HEK293 (cell line): ENCODE results near the gene TUBB2A.

Experiments used
- CTCF ChIA-PET: fragments of 350-600 bp; formaldehyde crosslinking; extraction: SDS; loops from one replicate; lab custom pipeline; 2021; ENCODE audit warnings: antibody characterized with exemption; lab: Yijun Ruan, JAX
- POLR2A ChIA-PET: fragments of 300-600 bp; formaldehyde crosslinking; extraction: SDS; loops from one replicate; lab custom pipeline; 2020; ENCODE audit warnings: antibody characterized with exemption, inconsistent platforms; lab: Yijun Ruan, JAX
- H3K27ac ChIP-seq: fragments of 200-500 bp; sonication (Bioruptor generic); 2 replicates; pipeline ENCODE4 v1.5.1; 2014; ENCODE audit warnings: low read depth, low read length, control low read depth, inconsistent platforms; ENCODE audit errors: extremely low read depth
- H3K36me3 ChIP-seq, 2 experiments: fragments of 200-500 bp in 1 of 2; sonication (Bioruptor generic) in 1 of 2; 1 replicate in 1 of 2; 2 replicates in 1 of 2; pipeline ENCODE4 v1.5.1; 2014 to 2017; ENCODE audit warnings: inconsistent platforms in 2 of 2, low read length in 2 of 2; ENCODE audit not compliant: control insufficient read depth in 2 of 2, insufficient read depth in 1 of 2
- H3K4me1 ChIP-seq: fragments of 200-500 bp; sonication (Bioruptor generic); 2 replicates; pipeline ENCODE4 v1.5.1; 2014; ENCODE audit warnings: mild to moderate bottlenecking, low read length, inconsistent platforms; ENCODE audit not compliant: control insufficient read depth, insufficient read depth
- H3K4me3 ChIP-seq: 2 replicates; pipeline ENCODE4 v1.5.1; 2011; ENCODE audit warnings: low read depth, mild to moderate bottlenecking, control low read depth, low read length, moderate library complexity
- H3K9me3 ChIP-seq: fragments of 200-500 bp; sonication (Bioruptor generic); 2 replicates; pipeline ENCODE4 v1.5.1; 2014; ENCODE audit warnings: low read depth, low read length, inconsistent platforms; ENCODE audit not compliant: control insufficient read depth, insufficient read depth
- AEBP2 ChIP-seq: fragments of 450-650 bp; formaldehyde crosslinking; IDR thresholded peaks from 2 replicates; pipeline ENCODE4 v1.5.1; 2016; ENCODE audit warnings: missing biosample characterization, missing genetic modification characterization, borderline replicate concordance
- ATF2 ChIP-seq: fragments of 450-650 bp; formaldehyde crosslinking; IDR thresholded peaks from 2 replicates; pipeline ENCODE4 v1.5.1; 2016; ENCODE audit warnings: missing biosample characterization, missing genetic modification characterization, low read depth
- ELK4 ChIP-seq: IDR thresholded peaks from 2 replicates; pipeline ENCODE4 v1.6.1; 2011; ENCODE audit warnings: mild to moderate bottlenecking, low read depth, low read length, borderline replicate concordance
- TSHZ1 ChIP-seq: fragments of 450-650 bp; formaldehyde crosslinking; IDR thresholded peaks from 2 replicates; pipeline ENCODE4 v1.5.1; 2016; ENCODE audit warnings: missing biosample characterization, missing genetic modification characterization, borderline replicate concordance
- ZBTB6 ChIP-seq: fragments of 450-650 bp; formaldehyde crosslinking; IDR thresholded peaks from 2 replicates; pipeline ENCODE4 v1.5.1; 2017; ENCODE audit warnings: missing biosample characterization, missing genetic modification characterization
- ZBTB7A ChIP-seq: fragments of 450-650 bp; formaldehyde crosslinking; IDR thresholded peaks from 2 replicates; pipeline ENCODE4 v1.5.1; 2016; ENCODE audit warnings: low read depth, missing biosample characterization, missing genetic modification characterization
- ZFHX2 ChIP-seq: fragments of 450-650 bp; formaldehyde crosslinking; conservative IDR thresholded peaks from 2 replicates; pipeline ENCODE4 v1.5.1; 2016; ENCODE audit warnings: missing biosample characterization, missing genetic modification characterization
- ZIC2 ChIP-seq: fragments of 450-650 bp; formaldehyde crosslinking; IDR thresholded peaks from 2 replicates; pipeline ENCODE4 v1.5.1; 2016; ENCODE audit warnings: missing biosample characterization, missing genetic modification characterization
- ZNF248 ChIP-seq: fragments of 450-650 bp; formaldehyde crosslinking; IDR thresholded peaks from 2 replicates; pipeline ENCODE4 v1.5.1; 2017; ENCODE audit warnings: missing biosample characterization, missing genetic modification characterization
- ZNF274 ChIP-seq, 2 experiments: fragments of 200-500 bp in 1 of 2; fragments of 450-650 bp in 1 of 2; sonication (Bioruptor generic) in 1 of 2; formaldehyde crosslinking in 1 of 2; IDR thresholded peaks; 2 replicates each; pipeline versions ENCODE4 v1.5.1 to v1.6.1; 2014 to 2016; ENCODE audit warnings: borderline replicate concordance in 1 of 2, inconsistent platforms in 1 of 2, low read length in 1 of 2, missing biosample characterization in 1 of 2, missing genetic modification characterization in 1 of 2
- ZNF280C ChIP-seq: fragments of 450-650 bp; formaldehyde crosslinking; IDR thresholded peaks from 2 replicates; pipeline ENCODE4 v1.5.1; 2016; ENCODE audit warnings: missing biosample characterization, missing genetic modification characterization
- ZNF37A ChIP-seq: fragments of 450-650 bp; IDR thresholded peaks from 2 replicates; pipeline ENCODE4 v1.5.1; 2018; ENCODE audit warnings: missing biosample characterization, missing genetic modification characterization
- ZNF639 ChIP-seq: fragments of 450-650 bp; formaldehyde crosslinking; IDR thresholded peaks from 2 replicates; pipeline ENCODE4 v1.5.1; 2016; ENCODE audit warnings: missing biosample characterization, missing genetic modification characterization
- ZNF692 ChIP-seq: fragments of 450-650 bp; formaldehyde crosslinking; IDR thresholded peaks from 2 replicates; pipeline ENCODE4 v1.5.1; 2016; ENCODE audit warnings: missing biosample characterization, missing genetic modification characterization
- ZNF701 ChIP-seq: fragments of 450-650 bp; formaldehyde crosslinking; IDR thresholded peaks from 2 replicates; pipeline ENCODE4 v1.5.1; 2016; ENCODE audit warnings: missing biosample characterization, missing genetic modification characterization

Gene TUBB2A

GRCh38 chr6:3157131-3157933 is at the start of gene TUBB2A (continued):
- TF ChIP-seq TSHZ1: no peak
- no peak for TF ChIP-seq AEBP2 (tag by site-specific recombination)
- TF ChIP-seq ZBTB7A (tag by site-specific recombination): no peak
- no peak for TF ChIP-seq ELK4
- peak; percentile 66 for TF ChIP-seq ZFHX2
- no peak for TF ChIP-seq ZIC2 (tag by site-specific recombination)
- no peak for TF ChIP-seq ZNF274 (IDR thresholded peaks at IDR 0.05; ENCODE audit: low read length)
- TF ChIP-seq ZNF274 (tag by site-specific recombination; IDR thresholded peaks at IDR 0.05; ENCODE audit: borderline replicate concordance): no peak

- ChIA-PET POLR2A (interaction anchor here (1.3 kb wide), 1 partner anchor 44 kb away, joined by 7 read pairs; no protein-coding TSS in a partner anchor), CTCF (interaction anchor here (1.5 kb wide), 1 partner anchor 53 kb away, joined by 8 read pairs; the partner anchor contains the start of gene PSMG4)
- no peak for TF ChIP-seq ATF2 (tag by site-specific recombination)
- TF ChIP-seq ZNF248 (tag by site-specific recombination): no peak
- H3K36me3 ChIP-seq: no peaks in the 10 kb centered on the region
- H3K4me3 ChIP-seq: no peak overlapping the region
- H3K27ac ChIP-seq: no peak overlapping the region
- no peaks in the 10 kb centered on the region for H3K9me3 ChIP-seq
- H3K4me1 ChIP-seq: 0 out of 2 replicates have a peak, but pooled peaks cover 3% of the 10 kb centered on the region
Measured at GRCh38 chr6:3206339-3207015, 49.1 kb upstream of the TUBB2A start.

- POLR2A ChIA-PET: interaction anchor here (1.3 kb wide), 1 partner anchor 43 kb away, joined by 7 read pairs; no protein-coding TSS in a partner anchor
- no peak for TF ChIP-seq ZNF692 (tag by site-specific recombination)
- TF ChIP-seq ZNF37A: no peak
- no peak for TF ChIP-seq ZBTB6
- no peak for TF ChIP-seq ZNF639 (tag by site-specific recombination)
- TF ChIP-seq ZNF280C (tag by site-specific recombination): no peak
- TF ChIP-seq ZNF701: no peak
Measured at GRCh38 chr6:3205913-3206312, 48.6 kb upstream of the TUBB2A start.

More at GRCh38 chr6:3205913-3206312, 48.6 kb upstream of the TUBB2A start:
- Histone ChIP-seq H3K27ac (no peak overlapping the region), H3K4me3 (no peak overlapping the region), H3K9me3 (no peaks in the 10 kb centered on the region), H3K36me3 (no peaks in the 10 kb centered on the region), H3K4me1 (0 out of 2 replicates have a peak, but pooled peaks cover 3% of the 10 kb centered on the region)
- CTCF ChIA-PET: no interaction called here
